ENCODE data around the gene CREBBP. TPM values are rescaled to one million over a fixed set of nuclear protein-coding genes. Genes with fewer than 3 reads are reported as not detected.

Gene CREBBP
- total RNA-seq, 1 experiment from 2014 or later = 79.6 TPM

GRCh38 chr16:3872216-3872895 is 8.2 kb downstream of the CREBBP start:
- BruUV-seq (replicated peaks) = no TSS peak
- H3K27me3 ChIP-seq (replicated peaks; ENCODE audit: insufficient read depth, low read depth, low read length, poor library complexity) = no peaks in the 10 kb centered on the region
- peak overlapping the region; percentile 40 for H3K27ac ChIP-seq (ENCODE audit: low read depth, low read length, poor library complexity, severe bottlenecking)
- ChIA-PET CTCF (interaction anchor here (0.6 kb wide), 1 partner anchor 742 kb away, joined by 6 read pairs; no protein-coding TSS in a partner anchor), POLR2A (ENCODE audit: low non-redundant PET) (no interaction called here)
- no peak for DNase-seq (ENCODE audit: low spot score)
- H3K4me1 ChIP-seq (ENCODE audit: insufficient read depth, low read length, poor library complexity, severe bottlenecking) = peaks cover 60% of the 10 kb centered on the region
- TF ChIP-seq CTCF (conservative IDR thresholded peaks at IDR 0.05; ENCODE audit: low read depth, low read length) (no peak), EZH2 (IDR thresholded peaks at IDR 0.05; ENCODE audit: borderline replicate concordance, low read depth, low read length, poor library complexity, severe bottlenecking) (no peak)
- intact Hi-C loops (cut with micrococcal nuclease; ENCODE audit: unreplicated experiment) = loop anchor here (10.0 kb wide), 1 partner anchor 178 kb away; no protein-coding TSS in a partner anchor
- no peaks in the 10 kb centered on the region for H3K9me3 ChIP-seq (ENCODE audit: low read depth, low read length, poor library complexity, severe bottlenecking)
- H3K4me3 ChIP-seq (ENCODE audit: low read depth, low read length, poor library complexity, severe bottlenecking) = no peak overlapping the region
- H3K36me3 ChIP-seq (ENCODE audit: insufficient read depth, low read length, poor library complexity, severe bottlenecking) = no peaks in the 10 kb centered on the region

GRCh38 chr16:3868967-3869366 is 11.5 kb downstream of the CREBBP start:
- no peak overlapping the region for H3K4me3 ChIP-seq (ENCODE audit: low read depth, low read length, poor library complexity, severe bottlenecking)
- H3K27ac ChIP-seq (ENCODE audit: low read depth, low read length, poor library complexity, severe bottlenecking) = no peak overlapping the region
- H3K27me3 ChIP-seq (replicated peaks; ENCODE audit: insufficient read depth, low read depth, low read length, poor library complexity) = no peaks in the 10 kb centered on the region
- TF ChIP-seq CTCF (conservative IDR thresholded peaks at IDR 0.05; ENCODE audit: low read depth, low read length) (no peak), EZH2 (IDR thresholded peaks at IDR 0.05; ENCODE audit: borderline replicate concordance, low read depth, low read length, poor library complexity, severe bottlenecking) (no peak)
- POLR2A ChIA-PET (ENCODE audit: low non-redundant PET) = interaction anchor here (0.6 kb wide), 1 partner anchor 747 kb away, joined by 3 read pairs; no protein-coding TSS in a partner anchor
- H3K36me3 ChIP-seq (ENCODE audit: insufficient read depth, low read length, poor library complexity, severe bottlenecking) = no peaks in the 10 kb centered on the region
- BruUV-seq (replicated peaks) = no TSS peak
- no peak for DNase-seq (ENCODE audit: low spot score)
- intact Hi-C loops (cut with micrococcal nuclease; ENCODE audit: unreplicated experiment) = no loop called here
- H3K9me3 ChIP-seq (ENCODE audit: low read depth, low read length, poor library complexity, severe bottlenecking) = no peaks in the 10 kb centered on the region
- CTCF ChIA-PET = no interaction called here
- H3K4me1 ChIP-seq (ENCODE audit: insufficient read depth, low read length, poor library complexity, severe bottlenecking) = peaks cover 53% of the 10 kb centered on the region

- Histone ChIP-seq H3K27me3 (replicated peaks; ENCODE audit: insufficient read depth, low read depth, low read length, poor library complexity) (no peaks in the 10 kb centered on the region), H3K9me3 (ENCODE audit: low read depth, low read length, poor library complexity, severe bottlenecking) (no peaks in the 10 kb centered on the region), H3K36me3 (ENCODE audit: insufficient read depth, low read length, poor library complexity, severe bottlenecking) (no peaks in the 10 kb centered on the region), H3K27ac (ENCODE audit: low read depth, low read length, poor library complexity, severe bottlenecking) (no peak overlapping the region), H3K4me3 (ENCODE audit: low read depth, low read length, poor library complexity, severe bottlenecking) (no peak overlapping the region), H3K4me1 (ENCODE audit: insufficient read depth, low read length, poor library complexity, severe bottlenecking) (peaks cover 55% of the 10 kb centered on the region)
- CTCF ChIA-PET = interaction anchor here (0.6 kb wide), 1 partner anchor 166 kb away, joined by 4 read pairs; no protein-coding TSS in a partner anchor
- intact Hi-C loops (cut with micrococcal nuclease; ENCODE audit: unreplicated experiment) = no loop called here
- DNase-seq (ENCODE audit: low spot score) = no peak
- POLR2A ChIA-PET (ENCODE audit: low non-redundant PET) = interaction anchor here (0.6 kb wide), 1 partner anchor 747 kb away, joined by 3 read pairs; no protein-coding TSS in a partner anchor
- no peak for TF ChIP-seq CTCF (conservative IDR thresholded peaks at IDR 0.05; ENCODE audit: low read depth, low read length)
- no peak for TF ChIP-seq EZH2 (IDR thresholded peaks at IDR 0.05; ENCODE audit: borderline replicate concordance, low read depth, low read length, poor library complexity, severe bottlenecking)
- BruUV-seq (replicated peaks) = no TSS peak
Measured at GRCh38 chr16:3868556-3868955, 12.0 kb downstream of the CREBBP start.

Measured in A673 (cell line).